G401 (cell line): ENCODE measurements around the gene ZDHHC24. TPM values are rescaled to one million over a fixed set of nuclear protein-coding genes. Genes with fewer than 3 reads are reported as not detected.
"Not testable (repeated sequence)": the region's sequence is repeated elsewhere in the genome, so short reads cannot be mapped to it uniquely, and the experiment has no call there.

ENCODE experiments used
- DNase-seq: peaks from one replicate; pipeline ENCODE4 v3.0.0-alpha.2; 2015; ENCODE audit warnings: low spot score
- in situ Hi-C: cut with HindIII; loops from 2 replicates; pipeline ENCODE4 v1.10.0; 2016; ENCODE audit warnings: low sequenced_read_pairs, mixed read lengths
- total RNA-seq: library from RNA; depleted of rRNA; stranded (reverse); fragments of >200 nt; shearing (Covaris generic); gene quantifications from 2 replicates; pipeline ENCODE4 v1.2.3, GENCODE V29; 2014; rRNA removed

The ZDHHC24 gene, protein sequence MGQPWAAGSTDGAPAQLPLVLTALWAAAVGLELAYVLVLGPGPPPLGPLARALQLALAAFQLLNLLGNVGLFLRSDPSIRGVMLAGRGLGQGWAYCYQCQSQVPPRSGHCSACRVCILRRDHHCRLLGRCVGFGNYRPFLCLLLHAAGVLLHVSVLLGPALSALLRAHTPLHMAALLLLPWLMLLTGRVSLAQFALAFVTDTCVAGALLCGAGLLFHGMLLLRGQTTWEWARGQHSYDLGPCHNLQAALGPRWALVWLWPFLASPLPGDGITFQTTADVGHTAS
- total RNA-seq, result 35.3 and 36.0 TPM in 2 replicates

DNA sequence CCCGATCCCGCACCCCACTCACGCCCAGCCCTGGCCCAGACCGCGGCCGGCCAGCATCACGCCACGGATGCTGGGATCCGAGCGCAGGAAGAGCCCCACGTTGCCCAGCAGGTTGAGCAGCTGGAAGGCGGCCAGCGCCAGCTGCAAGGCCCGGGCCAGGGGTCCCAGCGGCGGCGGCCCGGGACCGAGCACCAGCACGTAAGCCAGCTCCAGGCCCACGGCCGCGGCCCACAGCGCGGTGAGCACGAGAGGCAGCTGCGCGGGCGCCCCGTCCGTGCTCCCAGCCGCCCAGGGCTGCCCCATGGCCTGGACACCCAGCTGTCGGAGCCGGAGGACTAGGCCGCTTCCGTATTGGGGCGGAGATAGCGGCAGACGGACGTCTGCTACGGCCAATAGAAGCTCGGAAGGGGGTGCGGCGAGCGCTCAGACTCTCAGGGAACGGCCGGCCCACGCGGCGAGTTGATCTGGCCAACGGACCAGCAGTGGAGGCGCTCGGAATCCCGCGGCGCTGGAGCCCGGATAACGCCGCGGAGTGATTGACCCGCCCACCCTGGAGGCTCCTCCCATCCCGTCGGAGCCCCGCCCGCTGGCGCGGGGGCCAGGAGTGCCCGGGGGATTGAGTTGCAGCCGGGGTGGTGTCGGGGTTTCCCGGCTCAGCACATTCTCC lies at the start of gene ZDHHC24:
Gene ZDHHC24, minus strand, starts transcription at position 348 of the 667 bp plus-strand sequence. Its CDS starts 45 bp downstream, at position 303.
- in situ Hi-C loops, result no loop called here
- peak; percentile 97 for DNase-seq

DNA sequence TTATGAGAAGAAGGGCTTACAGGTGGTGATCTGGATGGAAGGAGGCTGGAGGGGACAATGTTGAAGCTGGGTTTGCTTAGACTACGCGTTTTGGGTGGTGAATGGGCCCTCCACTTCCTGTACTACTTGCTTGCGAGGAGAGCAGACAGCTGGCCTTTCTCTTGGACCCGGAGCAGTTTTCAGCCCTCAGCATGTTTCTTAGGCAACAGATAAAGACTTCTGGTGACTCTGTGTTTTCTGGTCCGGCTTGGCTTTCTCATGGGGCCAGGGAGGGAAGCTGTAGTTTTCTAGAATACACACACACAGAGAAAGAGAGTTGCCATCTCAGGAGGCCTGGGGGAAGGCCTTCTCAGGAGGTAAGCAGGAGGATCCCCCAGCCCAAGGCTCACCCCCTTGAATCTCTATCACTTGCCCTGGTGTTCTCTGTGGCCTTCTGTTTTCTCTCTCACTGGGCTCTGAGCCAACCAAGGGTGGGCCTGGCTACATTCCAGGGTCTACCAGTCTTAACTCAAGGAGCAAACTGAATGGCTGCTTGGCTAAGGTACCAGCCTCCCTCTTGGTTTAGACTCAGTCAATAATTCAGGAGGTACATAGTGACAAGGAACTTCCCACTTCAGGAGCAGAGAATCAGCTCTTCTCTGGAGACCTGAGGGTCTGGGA lies 49.5 kb upstream of the ZDHHC24 start:
- no peak for DNase-seq
- in situ Hi-C loops, result no loop called here

DNA sequence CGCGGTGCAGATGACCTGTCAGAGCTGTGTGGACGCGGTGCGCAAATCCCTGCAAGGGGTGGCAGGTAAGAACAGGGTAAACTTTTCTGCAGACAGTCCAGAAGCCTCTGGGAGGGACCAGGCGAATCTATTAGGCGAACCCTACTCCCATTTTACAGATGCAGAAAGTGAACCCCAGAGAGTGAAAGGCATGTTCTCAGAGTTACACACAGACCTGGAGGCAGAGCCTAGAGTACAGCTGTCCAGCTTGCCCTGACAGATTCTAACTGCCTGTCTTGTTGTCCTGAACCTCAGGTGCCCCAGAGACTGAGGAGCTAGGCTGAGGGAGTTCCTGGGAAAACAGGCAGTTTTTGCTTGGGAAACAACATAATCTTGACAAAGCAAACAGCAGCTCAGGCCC lies 47.8 kb upstream of the ZDHHC24 start:
- DNase-seq, result no peak
- in situ Hi-C loops, result no loop called here

DNA sequence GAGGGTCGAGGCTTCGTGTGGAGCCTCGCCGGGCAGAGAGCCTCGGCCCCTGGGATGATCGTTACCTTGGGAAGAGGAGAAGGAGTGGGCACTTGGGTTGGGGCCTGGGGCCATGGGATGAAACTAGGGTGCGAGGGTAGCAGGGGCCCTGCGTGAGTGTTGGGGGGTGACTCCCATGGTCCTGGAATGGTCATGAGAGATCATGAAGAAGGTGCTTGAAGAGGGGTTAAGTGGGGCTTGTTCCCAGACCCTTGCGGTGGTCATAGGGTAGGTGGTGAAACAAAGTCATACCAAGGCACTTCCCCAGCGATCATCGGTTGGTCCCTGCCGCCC lies 47.4 kb upstream of the ZDHHC24 start:
- no peak for DNase-seq
- in situ Hi-C loops, result no loop called here

DNA sequence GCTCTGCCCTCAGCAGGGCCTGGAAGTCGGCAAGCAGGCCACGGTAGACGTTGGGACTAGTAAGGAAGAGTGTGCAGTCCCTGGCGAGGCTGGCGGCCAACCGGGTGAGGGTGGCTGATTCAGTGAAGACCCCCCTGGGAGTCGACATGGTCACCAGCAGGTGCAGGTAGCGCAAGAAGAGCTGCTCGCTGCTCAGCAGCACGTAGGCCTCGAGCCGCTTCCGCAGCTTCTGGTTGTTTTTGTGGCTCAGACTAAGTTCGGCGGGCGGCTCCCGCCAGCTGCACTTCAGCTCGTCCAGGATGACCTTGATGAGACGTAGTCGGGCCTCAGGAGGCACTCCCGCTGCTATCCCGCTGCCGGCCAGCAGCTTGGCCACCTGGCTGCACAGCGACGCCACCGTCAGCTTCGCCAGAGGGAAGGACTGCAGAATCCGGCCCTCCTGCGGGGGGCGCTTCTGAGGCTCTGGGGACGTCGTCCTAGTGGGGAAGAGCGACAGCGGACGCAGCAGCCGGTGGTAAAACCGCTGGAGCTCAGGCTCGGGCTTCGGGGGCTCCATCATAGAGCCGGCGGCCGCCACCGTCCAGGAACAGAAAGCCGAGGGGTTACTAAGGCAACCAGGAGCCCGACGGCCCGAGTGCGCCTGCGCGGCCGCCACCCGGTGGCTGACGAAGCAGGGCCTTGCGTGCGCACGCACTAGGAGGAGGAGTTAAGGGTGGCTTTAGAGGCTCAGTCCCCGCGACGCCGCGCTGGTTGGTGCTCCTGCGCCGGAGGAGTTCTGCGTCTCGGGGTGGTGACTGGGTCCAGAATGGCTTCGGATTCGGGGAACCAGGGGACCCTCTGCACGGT lies 46.8 kb upstream of the ZDHHC24 start, which contains the start of the genes CCDC87 and CCS:
Gene CCDC87, minus strand, starts transcription at position 607 of the 846 bp plus-strand sequence. Its CDS starts 48 bp downstream, at position 559.
Gene CCS, plus strand, starts transcription at position 729 of the 846 bp plus-strand sequence. Its CDS starts 77 bp downstream, at position 806.
- peak; percentile 94 for DNase-seq
- in situ Hi-C loops, result no loop called here

DNA sequence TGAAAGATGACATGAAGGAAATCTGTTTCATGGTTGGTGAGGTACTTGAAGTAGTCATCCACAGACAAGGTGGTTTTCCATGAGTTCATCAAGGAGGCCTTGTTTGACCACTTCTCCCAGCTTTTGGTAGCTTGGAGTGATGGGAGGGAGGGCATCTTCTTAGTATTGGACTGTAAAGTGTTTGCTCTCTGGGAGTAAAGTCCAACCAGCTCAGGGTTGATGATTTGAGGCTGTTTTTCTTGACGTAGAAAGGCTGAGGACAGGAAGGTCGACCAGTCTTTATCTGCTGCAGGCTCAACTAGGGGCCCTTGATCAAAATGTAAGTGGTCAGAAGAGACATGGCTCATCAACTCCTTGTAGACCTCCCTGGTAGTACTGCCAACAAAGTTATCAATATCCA lies 45.3 kb upstream of the ZDHHC24 start:
- in situ Hi-C loops, result no loop called here
- DNase-seq, result no peak

DNA sequence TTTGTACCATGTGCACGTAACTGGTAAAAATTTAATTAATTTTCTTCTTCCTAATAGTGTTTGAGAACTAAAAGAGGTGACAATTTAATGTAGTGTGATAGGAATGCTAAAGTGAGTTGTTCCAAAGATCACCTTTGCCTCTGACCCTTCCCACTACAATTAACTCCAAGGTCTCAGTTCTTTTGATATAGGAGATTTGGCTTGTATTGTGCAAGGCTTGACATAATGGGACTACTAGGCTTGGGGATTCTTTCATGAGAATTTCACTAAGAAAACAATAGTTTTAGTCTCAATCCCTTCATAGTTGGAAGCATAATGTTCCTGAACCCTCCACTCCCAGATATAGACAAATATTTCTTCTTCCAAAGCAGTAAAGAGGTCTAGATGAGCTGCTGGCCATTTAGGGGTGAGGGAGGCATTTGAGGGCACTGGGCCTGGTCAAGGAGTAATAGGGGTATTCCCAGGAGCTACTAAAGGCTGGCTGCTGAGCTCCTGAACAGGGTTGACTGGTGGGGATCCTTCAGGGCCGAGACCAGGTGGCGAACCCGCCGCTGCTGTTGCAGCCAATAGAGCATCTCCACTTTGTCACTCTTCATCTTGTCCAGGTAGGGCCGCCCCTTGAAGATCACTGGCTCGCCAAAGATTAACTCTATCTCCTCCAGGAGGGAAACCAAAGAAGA lies 44.3 kb upstream of the ZDHHC24 start:
- DNase-seq, result no peak
- in situ Hi-C loops, result no loop called here

DNA sequence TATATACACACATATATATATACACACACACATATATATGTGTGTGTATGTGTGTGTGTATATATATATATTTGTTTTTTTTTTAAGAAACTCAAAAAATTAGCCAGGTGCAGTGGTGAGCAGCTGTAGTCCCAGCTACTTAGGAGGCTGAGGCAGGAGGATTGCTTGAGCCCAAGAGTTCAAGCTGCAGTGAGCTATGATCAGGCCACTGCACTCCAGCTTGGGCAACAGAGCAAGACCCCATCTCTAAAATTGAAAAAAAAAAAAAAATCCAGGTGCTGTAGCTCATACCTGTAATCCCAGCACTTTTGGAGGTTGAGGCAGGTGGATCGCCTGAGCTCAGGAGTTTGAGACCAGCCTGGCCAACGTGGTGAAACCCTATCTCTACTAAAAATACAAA lies 43.5 kb upstream of the ZDHHC24 start:
- in situ Hi-C loops, DNase-seq: not testable (repeated sequence)

DNA sequence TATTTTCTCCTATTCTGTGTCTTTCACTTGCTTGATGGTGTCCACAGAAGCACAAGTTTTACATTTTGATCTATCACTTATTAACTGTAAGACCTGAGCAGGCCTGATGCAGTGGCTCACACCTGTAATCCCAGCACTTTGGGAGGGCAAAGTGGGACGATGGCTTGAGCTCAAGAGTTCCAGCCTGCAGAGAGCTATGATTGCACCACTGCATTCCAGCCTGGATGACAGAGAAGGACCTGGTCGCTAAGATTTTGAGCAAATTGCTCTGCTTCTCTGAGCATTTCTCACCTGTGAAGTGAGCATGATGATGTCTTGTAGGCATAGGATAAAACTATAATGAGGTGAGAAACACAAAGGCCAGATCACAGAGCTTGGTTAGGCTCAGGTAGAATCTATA lies 40.3 kb upstream of the ZDHHC24 start:
- DNase-seq, result no peak
- in situ Hi-C loops, result no loop called here

DNA sequence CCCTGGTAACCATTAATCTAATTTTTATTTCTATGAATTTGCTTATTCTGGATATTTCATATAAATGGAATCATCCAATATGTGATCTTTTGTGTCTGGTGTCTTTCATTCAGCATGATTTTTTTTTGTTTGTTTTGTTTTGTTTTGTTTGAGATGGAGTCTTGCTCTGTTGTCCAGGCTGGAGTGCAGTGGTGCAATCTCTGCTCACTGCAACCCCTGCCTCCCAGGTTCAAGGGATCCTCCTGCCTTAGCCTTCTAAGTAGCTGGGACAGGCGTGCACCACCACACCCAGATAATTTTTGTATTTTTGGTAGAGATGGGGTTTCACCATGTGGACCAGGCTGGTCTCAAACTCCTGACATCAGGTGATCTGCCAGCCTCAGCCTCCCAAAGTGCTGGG lies 39.6 kb upstream of the ZDHHC24 start:
- in situ Hi-C loops, DNase-seq: not testable (repeated sequence)

DNA sequence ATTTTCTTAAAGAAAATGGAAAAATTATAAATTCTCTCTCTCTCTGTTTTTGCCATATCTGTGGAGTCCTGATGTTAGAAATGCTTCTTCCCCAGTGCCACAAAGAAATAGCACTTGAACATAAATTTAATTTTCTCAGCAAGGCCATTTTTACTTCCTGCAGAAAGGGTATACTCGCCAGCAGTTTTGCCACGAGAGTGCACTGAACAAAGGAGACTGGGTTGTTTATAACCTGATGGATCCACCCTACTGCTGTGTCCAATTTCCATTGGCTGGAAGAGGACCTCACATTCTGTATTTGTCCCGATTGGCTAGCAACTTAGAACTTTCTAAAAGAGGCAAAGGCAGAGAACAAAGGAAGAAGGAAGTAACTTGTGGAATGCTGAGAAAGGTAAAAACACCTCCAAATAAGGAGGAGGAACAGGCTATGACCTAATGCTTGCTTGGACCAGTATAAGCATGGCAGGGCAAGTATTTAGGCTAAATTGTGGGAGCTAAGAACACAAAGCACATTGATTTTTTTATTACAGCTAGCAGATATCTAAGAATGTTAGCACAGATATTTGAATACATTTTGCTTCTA lies 36.8 kb upstream of the ZDHHC24 start:
- DNase-seq, in situ Hi-C loops: not testable (repeated sequence)

DNA sequence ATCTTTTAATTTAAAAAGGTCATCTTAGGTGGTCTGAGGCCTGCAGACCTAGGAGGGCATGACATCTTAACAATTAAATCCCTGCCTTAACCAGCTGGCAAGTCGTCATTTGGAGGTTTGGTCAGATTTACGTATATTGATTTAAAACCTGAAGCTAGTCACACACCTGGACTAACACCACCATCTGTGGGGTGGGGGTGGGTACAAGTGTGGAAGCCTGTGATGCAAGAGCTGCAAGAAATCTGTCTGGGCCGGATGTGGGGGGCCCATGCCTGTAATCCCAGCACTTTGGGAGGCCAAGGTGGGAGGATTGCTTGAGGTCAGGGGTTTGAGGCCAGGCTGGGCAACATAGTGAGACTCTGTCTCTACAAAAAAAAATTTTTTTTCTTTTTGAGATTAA lies 35.4 kb upstream of the ZDHHC24 start:
- in situ Hi-C loops, result no loop called here
- no peak for DNase-seq

DNA sequence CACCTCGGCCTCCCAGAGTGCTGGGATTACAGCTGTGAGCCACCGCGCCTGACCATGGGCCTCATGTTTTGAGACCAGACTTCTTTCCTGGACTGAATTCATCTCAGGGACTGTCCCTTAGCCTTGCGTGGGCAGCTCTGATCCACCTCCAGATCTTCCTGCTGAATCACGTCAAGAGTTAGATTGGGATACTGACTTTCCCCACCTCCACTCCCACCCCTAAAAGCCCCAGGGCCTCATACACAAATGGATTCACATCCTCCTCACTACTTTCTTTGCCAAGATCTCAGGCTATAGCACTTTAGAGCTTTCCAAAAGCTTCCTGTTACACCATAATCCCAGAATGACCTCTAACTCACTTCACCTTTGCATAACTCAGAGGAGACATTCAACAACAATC lies 35.0 kb upstream of the ZDHHC24 start:
- in situ Hi-C loops, result no loop called here
- DNase-seq, result no peak

DNA sequence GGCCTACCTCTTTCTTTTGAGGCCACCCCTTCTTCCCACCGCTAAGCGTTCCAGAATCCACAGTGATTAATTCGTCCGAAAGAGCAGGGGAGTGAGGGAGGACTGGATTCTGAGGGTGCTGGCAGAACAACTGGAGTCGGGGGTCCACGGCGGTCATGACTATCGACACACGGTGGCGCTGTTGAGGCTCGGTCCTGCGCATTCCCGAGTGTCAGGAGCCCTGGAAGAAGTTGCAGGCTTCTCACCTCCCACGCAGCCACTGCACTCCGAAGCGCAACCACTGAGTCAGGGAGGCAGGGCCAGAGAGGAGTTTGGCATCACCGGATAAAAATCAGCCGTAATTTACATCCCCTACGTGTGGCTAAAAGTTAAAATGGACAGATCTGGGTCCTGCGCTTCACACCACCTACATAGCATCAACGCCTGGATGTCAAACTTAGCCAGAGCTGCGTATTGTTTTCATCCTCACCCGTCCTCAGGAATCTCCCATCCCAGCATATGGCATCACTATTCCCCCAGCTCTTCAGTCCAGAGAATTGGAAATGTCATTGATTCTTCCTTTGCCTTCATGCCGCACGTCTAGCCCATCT lies 33.3 kb upstream of the ZDHHC24 start:
- DNase-seq, result peak; percentile 71
- in situ Hi-C loops, result no loop called here

DNA sequence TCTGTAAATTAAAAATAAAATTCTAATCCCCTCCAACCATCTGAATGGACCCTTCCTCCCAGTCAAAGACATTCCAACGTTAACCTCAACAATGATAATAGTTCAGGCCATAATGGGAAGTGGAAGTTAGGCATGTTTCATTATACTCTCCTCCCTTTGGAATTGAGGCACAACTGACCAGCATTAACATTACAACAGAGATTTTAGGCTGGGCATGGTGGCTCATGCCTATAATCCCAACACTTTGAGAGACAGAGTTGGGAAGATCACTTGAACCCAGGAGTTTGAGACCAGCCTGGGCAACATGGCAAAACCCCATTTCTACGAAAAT lies 25.0 kb upstream of the ZDHHC24 start:
- in situ Hi-C loops, result no loop called here
- no peak for DNase-seq

DNA sequence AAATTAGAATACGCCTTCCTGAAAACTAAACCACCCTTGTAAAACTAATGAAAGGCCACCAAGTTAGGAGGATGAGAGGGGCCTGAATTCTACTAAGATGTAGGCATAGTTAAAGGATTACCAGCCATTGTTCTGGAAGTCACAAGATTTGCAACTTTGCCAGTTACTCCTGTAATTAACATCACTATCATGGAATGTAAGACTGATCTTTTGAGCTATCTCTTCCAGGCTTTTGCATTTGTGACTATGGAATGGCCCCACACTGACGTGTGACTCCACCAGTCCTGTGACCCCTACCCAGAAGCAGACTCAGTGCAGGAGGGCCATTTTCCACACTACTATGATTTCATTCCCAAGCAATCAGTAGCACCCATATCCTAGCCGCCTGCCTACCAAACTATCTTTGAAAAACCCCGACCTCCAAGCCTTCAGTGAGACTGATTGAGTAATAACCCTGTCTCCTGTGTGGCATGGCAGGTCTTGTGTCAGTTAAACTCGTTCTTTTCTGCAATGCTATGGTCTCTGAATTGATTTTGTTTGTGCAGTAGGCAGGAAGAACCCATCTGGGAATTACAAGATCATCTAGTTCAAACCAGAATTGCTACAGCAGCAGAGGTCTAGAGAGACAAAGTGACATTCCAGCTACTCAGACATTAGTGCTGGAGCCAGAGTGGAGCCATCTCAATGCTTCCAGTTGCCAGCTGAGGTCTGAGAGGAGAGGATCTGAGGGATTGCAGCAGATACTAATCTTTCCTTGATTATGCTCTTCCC lies 24.4 kb upstream of the ZDHHC24 start:
- DNase-seq, result peak; percentile 63
- in situ Hi-C loops, result no loop called here

DNA sequence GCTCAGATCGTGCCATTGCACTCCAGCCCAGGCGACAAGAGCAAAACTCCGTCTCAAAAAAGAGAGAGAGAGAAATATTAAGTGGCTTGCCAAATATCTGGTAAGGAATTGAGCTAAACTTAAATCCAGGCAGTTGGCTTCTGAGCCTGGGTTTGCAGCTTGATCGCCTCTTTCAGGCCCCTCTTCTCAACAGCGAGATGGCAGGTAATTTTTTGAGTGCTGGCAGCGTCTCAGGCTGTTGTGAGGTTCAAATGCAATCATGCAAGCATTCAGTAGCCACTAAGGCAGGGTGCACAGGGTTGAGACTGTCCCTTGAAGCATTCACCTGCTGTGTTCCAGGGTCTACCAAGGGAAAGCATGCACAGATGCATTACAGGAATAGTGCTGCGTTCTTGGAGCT lies 23.2 kb upstream of the ZDHHC24 start:
- in situ Hi-C loops, result no loop called here
- DNase-seq, result no peak
